Natural killer cell (primary cell): Measurements from ENCODE around the gene SLC25A2. TPM values are rescaled to one million over a fixed set of nuclear protein-coding genes. Genes with fewer than 3 reads are reported as not detected.
"Not testable (repeated sequence)": the region's sequence is repeated elsewhere in the genome, so short reads cannot be mapped to it uniquely, and the experiment has no call there.

ENCODE experiments used
- ATAC-seq, 3 donors: fragments of 150-1000 bp in 2 of 3; fragments of 200-7000 bp in 1 of 3; cut with Tn5 transposase; 1 replicate in 1 of 3; 2 replicates in 2 of 3; pipeline ENCODE4 v1.10.0; 2021; ENCODE audit warnings: mild to moderate bottlenecking in 2 of 3, moderate library complexity in 2 of 3
- DNase-seq, 2 donors: peaks; one replicate each; pipeline versions ENCODE4 v3.0.0 to v3.0.0-alpha.2; 2013 to 2021; ENCODE audit warnings: mixed read lengths in 1 of 2
- H3K27ac ChIP-seq: one replicate; pipeline ENCODE4 v1.5.1; 2013; ENCODE audit warnings: mild to moderate bottlenecking, low read length
- H3K27me3 ChIP-seq: one replicate; pipeline ENCODE4 v1.6.1; 2013; ENCODE audit warnings: low read length; ENCODE audit not compliant: control insufficient read depth, insufficient read depth
- H3K36me3 ChIP-seq: one replicate; pipeline ENCODE4 v1.6.1; 2013; ENCODE audit warnings: low read length; ENCODE audit not compliant: control insufficient read depth, insufficient read depth
- H3K4me1 ChIP-seq: one replicate; pipeline ENCODE4 v1.6.1; 2013; ENCODE audit warnings: low read length; ENCODE audit not compliant: control insufficient read depth, insufficient read depth
- H3K4me3 ChIP-seq: one replicate; pipeline ENCODE4 v1.5.1; 2013; ENCODE audit warnings: low read length
- H3K9me3 ChIP-seq: one replicate; pipeline ENCODE4 v1.6.1; 2013; ENCODE audit warnings: low read length; ENCODE audit not compliant: control insufficient read depth, insufficient read depth
- H3K27ac Mint-ChIP-seq, 2 donors: one replicate each; pipeline ENCODE4 v1.8.0; 2022; ENCODE audit warnings: mild to moderate bottlenecking in 2 of 2, mixed read lengths in 2 of 2, moderate library complexity in 1 of 2
- H3K27me3 Mint-ChIP-seq, 2 donors: one replicate each; pipeline ENCODE4 v1.8.0; 2022; ENCODE audit warnings: low read depth in 2 of 2, mixed read lengths in 2 of 2
- H3K36me3 Mint-ChIP-seq: one replicate; pipeline ENCODE4 v1.8.0; 2022; ENCODE audit warnings: mixed read lengths
- H3K4me1 Mint-ChIP-seq, 2 donors: one replicate each; pipeline ENCODE4 v1.8.0; 2022; ENCODE audit warnings: mixed read lengths in 2 of 2
- H3K4me3 Mint-ChIP-seq: one replicate; pipeline ENCODE4 v1.8.0; 2022; ENCODE audit warnings: mild to moderate bottlenecking, moderate library complexity, mixed read lengths
- H3K9me3 Mint-ChIP-seq, 2 donors: one replicate each; pipeline ENCODE4 v1.8.0; 2022; ENCODE audit warnings: mixed read lengths in 2 of 2
- WGBS: methylation state at CpG from one replicate; pipeline ENCODE4 v1.1.7; 2013; ENCODE audit warnings: missing lambda C conversion rate; ENCODE audit not compliant: insufficient coverage; 5-methylcytosine and 5-hydroxymethylcytosine counted together
- intact Hi-C: fragments of 100-400 bp; cut with micrococcal nuclease; formaldehyde crosslinking; loops from one replicate; pipeline ENCODE4 v1.14.2; 2022
- total RNA-seq, 4 donors: library from RNA; stranded (reverse); fragments of 120-200 nt in 1 of 4; gene quantifications; one replicate each; pipeline versions ENCODE4 v1.2.3 to v1.2.4, GENCODE V29; 2013 to 2022
- TF ChIP-seq, protein P1 (sequence below): fragments of 200-600 bp; IDR thresholded peaks from one replicate; pipeline ENCODE4 v1.8.0; 2022; ENCODE audit warnings: antibody characterized with exemption

The SLC25A2 gene
- total RNA-seq, 3 donors from 2014 or later (not counting 1 experiment from before 2014, with no cell fraction given) = 0.73 TPM; not detected in 2

- Histone ChIP-seq H3K27me3 (peaks cover 46% of the 10 kb centered on the region), H3K4me1 (no peaks in the 10 kb centered on the region), H3K4me3 (no peak overlapping the region), H3K27ac (no peak overlapping the region), H3K36me3 (no peaks in the 10 kb centered on the region), H3K9me3 (peaks cover 36% of the 10 kb centered on the region)
- ATAC-seq (no peak), DNase-seq (no peak)
- Mint-ChIP-seq H3K4me3 (no peak overlapping the region), H3K4me1 (no peaks in the 10 kb centered on the region), H3K27ac (no peak overlapping the region), H3K27me3 (peaks cover 54 to 85% of the 10 kb centered on the region in 2 donors), H3K9me3 (peaks cover 8 to 10% of the 10 kb centered on the region in 2 donors), H3K36me3 (peaks cover 37% of the 10 kb centered on the region)
- intact Hi-C loops = no loop called here
- TF ChIP-seq, protein P1, sequence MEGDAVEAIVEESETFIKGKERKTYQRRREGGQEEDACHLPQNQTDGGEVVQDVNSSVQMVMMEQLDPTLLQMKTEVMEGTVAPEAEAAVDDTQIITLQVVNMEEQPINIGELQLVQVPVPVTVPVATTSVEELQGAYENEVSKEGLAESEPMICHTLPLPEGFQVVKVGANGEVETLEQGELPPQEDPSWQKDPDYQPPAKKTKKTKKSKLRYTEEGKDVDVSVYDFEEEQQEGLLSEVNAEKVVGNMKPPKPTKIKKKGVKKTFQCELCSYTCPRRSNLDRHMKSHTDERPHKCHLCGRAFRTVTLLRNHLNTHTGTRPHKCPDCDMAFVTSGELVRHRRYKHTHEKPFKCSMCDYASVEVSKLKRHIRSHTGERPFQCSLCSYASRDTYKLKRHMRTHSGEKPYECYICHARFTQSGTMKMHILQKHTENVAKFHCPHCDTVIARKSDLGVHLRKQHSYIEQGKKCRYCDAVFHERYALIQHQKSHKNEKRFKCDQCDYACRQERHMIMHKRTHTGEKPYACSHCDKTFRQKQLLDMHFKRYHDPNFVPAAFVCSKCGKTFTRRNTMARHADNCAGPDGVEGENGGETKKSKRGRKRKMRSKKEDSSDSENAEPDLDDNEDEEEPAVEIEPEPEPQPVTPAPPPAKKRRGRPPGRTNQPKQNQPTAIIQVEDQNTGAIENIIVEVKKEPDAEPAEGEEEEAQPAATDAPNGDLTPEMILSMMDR = no peak
- WGBS = 44% methylated on average over 1 of the region's 1 CpG
Observed at GRCh38 chr5:141342773-141343172, 38.9 kb upstream of the SLC25A2 start.

- peaks cover 61% of the 10 kb centered on the region for H3K27me3 ChIP-seq
- DNase-seq, H3K4me3 ChIP-seq, H3K4me1 ChIP-seq, H3K27ac ChIP-seq, H3K4me1 Mint-ChIP-seq, H3K36me3 ChIP-seq, H3K9me3 Mint-ChIP-seq, ATAC-seq, H3K27ac Mint-ChIP-seq, H3K4me3 Mint-ChIP-seq, intact Hi-C loops: not testable (repeated sequence)
- H3K9me3 ChIP-seq = peaks cover 33% of the 10 kb centered on the region
- Mint-ChIP-seq H3K27me3 (peaks cover 60 to 92% of the 10 kb centered on the region in 2 donors), H3K36me3 (peaks cover 53% of the 10 kb centered on the region)
- 73% methylated on average over 41 of the region's 45 CpGs for WGBS
Observed at GRCh38 chr5:141340781-141341354, 37.0 kb upstream of the SLC25A2 start.

GRCh38 chr5:141338538-141339306 is 34.9 kb upstream of the SLC25A2 start, which contains the start of gene PCDHGA2:
Gene PCDHGA2 (plus strand): TSS chr5:141338760.
- Mint-ChIP-seq H3K27ac (no peak within 1 kb of the TSS), H3K4me3 (no peak within 1 kb of the TSS), H3K36me3 (peaks cover 58% of the 10 kb centered on the region), H3K27me3 (peaks cover 69 to 95% of the 10 kb centered on the region in 2 donors), H3K4me1 (no peaks in the 10 kb centered on the region), H3K9me3 (peaks cover 5 to 8% of the 10 kb centered on the region in 2 donors)
- intact Hi-C loops = no loop called here
- ATAC-seq = no peak
- H3K27me3 ChIP-seq = peaks cover 59% of the 10 kb centered on the region
- DNase-seq = peak in 1 of 2 donors; percentile 13
- H3K36me3 ChIP-seq = no peaks in the 10 kb centered on the region
- H3K9me3 ChIP-seq = peaks cover 20% of the 10 kb centered on the region
- WGBS = 21% methylated on average over 27 of the region's 27 CpGs
- H3K27ac ChIP-seq = no peak within 1 kb of the TSS
- H3K4me3 ChIP-seq = no peak within 1 kb of the TSS
- TF ChIP-seq, protein P1 = no peak
- H3K4me1 ChIP-seq = no peaks in the 10 kb centered on the region

DNA sequence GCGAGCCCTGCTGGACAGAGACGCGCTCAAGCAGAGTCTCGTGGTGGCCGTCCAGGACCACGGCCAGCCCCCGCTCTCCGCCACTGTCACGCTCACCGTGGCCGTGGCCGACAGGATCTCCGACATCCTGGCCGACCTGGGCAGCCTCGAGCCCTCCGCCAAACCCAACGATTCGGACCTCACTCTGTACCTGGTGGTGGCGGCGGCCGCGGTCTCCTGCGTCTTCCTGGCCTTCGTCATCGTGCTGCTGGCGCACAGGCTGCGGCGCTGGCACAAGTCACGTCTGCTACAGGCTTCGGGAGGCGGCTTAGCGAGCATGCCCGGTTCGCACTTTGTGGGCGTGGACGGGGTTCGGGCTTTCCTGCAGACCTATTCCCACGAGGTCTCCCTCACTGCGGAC is 28.7 kb upstream of the SLC25A2 start:
- H3K27ac ChIP-seq, H3K9me3 Mint-ChIP-seq, H3K36me3 ChIP-seq, H3K4me3 ChIP-seq, ATAC-seq, intact Hi-C loops, H3K4me1 Mint-ChIP-seq, H3K4me3 Mint-ChIP-seq, H3K27ac Mint-ChIP-seq, DNase-seq, H3K4me1 ChIP-seq: not testable (repeated sequence)
- Mint-ChIP-seq H3K27me3 (peaks cover 63 to 98% of the 10 kb centered on the region in 2 donors), H3K36me3 (peaks cover 38% of the 10 kb centered on the region)
- peaks cover 52% of the 10 kb centered on the region for H3K27me3 ChIP-seq
- peaks cover 16% of the 10 kb centered on the region for H3K9me3 ChIP-seq
- 54% methylated on average over 37 of the region's 39 CpGs for WGBS
